HG02610 (cell line): ENCODE results near the gene SMIM29.
"Not testable (repeated sequence)": the region's sequence is repeated elsewhere in the genome, so short reads cannot be mapped to it uniquely, and the experiment has no call there.

Experiments
- ATAC-seq: cut with Tn5 transposase; IDR thresholded peaks from one replicate; pipeline ENCODE4 v1.9.1; 2021; ENCODE audit warnings: mild to moderate bottlenecking, moderate library complexity; ENCODE audit not compliant: unreplicated experiment

Gene SMIM29

DNA sequence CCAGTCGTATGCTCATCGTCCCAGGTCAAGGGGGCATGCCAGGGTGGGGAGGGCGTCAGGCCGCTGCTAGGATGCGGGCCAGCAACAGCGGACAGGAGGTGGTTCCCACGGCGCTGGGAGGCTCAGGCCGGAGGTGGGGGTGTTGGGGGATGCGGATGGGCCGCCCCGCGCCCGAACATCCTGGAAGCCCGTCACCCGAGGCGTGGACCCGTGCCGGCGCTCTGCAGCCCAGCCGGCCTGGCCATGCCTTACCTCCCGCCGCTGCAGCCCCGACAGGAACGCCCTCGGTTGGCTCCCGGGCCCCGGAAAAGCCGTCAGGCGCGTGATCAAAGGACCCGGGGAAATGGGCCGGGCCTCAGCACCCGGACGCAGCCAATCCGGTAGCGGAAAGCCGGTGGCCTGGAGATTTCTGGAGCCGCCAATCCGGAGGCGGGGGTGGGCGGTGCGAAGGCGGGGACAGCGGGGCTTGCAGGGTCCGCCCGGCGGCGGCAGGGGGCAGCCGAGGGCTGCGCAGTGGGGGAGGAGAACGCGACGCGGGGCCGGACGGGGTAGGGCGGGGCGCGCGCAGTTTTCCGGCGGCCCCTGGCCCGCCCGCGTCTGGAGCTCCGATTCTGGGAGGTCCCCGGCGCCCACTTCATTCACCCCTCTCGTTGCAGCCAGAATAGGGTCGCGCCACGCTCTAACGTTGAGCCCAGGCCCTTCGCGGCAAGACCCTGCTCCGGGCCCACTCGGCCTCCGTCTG lies at the start of gene SMIM29:
Gene SMIM29, minus strand, starts transcription at position 280 of the 742 bp plus-strand sequence. CDS start 1,215 bp downstream, outside the sequence.
- ATAC-seq, result peak; percentile 75

- peak; percentile 84 for ATAC-seq
Measured at GRCh38 chr6:34295721-34296120, 46.9 kb upstream of the SMIM29 start.

DNA sequence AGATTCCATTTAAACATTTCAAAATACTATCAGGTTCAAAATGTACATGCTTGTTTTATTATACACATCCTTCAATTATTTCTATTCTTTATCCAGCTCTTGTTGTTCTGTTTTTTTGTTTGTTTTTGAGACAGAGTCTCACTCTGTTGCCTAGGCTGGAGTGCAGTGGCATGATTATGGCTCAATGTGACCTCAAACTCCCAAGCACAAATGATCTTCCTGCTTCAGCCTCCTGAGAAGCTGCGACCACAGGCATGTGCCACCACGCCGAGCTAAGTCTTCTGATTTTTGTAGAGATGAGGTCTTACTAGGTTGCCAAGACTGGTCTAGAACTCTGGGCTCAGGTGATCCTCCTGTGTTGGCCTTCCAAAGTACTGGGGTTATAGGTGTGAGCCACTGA lies 44.1 kb upstream of the SMIM29 start:
- no peak for ATAC-seq

- ATAC-seq, result no peak
Measured at GRCh38 chr6:34289137-34289536, 40.3 kb upstream of the SMIM29 start.

GRCh38 chr6:34288581-34288980 lies 39.8 kb upstream of the SMIM29 start:
- peak; percentile 61 for ATAC-seq

GRCh38 chr6:34285448-34286164 lies 36.8 kb upstream of the SMIM29 start:
- ATAC-seq, result no peak

- ATAC-seq, result no peak
Measured at GRCh38 chr6:34284563-34285447, 36.0 kb upstream of the SMIM29 start.

DNA sequence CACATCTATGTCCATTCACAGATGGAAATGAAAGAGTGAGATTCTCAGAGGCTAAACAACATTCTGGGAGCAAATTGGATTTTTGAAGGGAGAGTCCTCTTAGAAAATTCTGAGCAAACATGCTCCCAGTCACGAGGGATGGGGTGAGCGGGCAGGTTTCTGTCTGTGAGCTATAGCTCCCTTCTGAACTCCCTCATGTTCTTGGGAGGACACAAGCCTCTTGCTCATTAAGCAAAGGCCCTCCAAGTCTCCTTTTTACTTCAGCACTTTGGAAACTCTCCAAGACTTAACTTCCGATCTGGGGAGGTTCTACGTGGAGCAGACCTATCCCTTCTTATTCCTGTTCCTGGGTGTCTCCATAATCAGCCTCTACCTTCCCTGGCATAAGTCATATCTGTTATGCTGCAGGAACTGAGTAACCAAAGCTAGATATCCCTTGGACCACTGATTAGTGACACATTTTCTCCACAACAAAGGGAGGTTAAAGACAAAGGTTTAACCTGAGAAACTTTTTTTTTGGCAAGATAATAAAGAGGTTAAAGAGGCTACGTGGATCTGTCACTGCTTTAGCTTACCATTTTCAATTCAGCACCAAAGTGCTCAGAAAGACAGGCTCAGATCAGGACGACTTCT lies 33.0 kb upstream of the SMIM29 start:
- ATAC-seq, result no peak

DNA sequence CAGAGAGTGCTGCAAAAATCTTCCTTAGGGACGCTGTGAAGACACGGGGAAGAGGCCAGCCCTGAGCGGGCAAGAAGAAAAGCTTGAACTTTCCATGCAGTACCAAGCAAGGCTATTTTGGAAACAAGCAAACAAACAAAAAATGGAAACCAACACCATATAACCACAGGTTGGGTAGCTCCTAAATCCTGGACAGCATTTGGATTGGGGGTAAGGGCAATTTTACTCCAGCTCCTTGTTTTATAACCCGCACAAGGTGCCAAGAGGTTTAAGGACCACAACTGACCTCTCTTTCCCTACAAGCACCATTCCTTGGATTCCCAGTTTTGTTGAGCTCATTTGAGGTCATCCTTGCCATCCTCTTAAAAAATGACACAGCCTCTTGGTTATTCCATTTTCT lies 31.4 kb upstream of the SMIM29 start:
- ATAC-seq, result no peak

GRCh38 chr6:34278833-34279232 lies 30.0 kb upstream of the SMIM29 start:
- no peak for ATAC-seq

DNA sequence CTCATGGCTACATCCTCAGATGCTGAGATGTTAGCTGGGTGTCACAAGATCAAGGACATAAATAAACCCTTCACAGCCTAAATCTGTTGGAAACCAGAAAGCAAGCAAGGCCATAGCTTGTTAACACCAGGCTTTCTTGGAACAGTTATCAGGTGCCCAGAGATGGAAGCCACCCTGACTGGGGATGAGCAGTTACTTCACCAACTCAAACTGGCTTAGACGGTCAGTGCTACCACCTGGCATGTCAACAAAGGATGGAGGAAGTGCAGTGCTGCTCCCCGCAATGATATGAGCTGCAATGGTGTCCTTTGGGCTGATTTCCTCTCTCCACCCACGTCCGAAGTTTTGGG lies 28.9 kb upstream of the SMIM29 start:
- no peak for ATAC-seq

- ATAC-seq, result no peak
Measured at GRCh38 chr6:34276881-34277762, 28.3 kb upstream of the SMIM29 start.

DNA sequence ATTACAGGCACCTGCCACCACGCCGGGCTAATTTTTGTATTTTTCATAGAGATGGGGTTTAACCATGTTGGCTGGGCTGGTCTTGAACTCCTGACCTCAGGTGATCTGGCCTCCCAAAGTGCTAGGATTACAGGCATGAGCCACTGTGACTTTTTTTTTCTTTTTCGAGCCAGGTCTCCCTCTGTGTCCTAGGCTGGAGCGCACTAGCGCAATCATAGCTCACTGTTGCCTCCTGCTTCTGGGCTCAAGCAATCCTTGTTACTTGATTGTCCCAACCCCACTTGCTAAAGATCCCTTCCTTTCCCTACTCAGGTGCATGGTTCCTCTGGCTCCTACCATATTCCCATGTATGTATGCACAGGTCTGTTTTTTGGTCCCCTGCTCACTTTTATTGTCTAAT lies 27.4 kb upstream of the SMIM29 start:
- no peak for ATAC-seq

DNA sequence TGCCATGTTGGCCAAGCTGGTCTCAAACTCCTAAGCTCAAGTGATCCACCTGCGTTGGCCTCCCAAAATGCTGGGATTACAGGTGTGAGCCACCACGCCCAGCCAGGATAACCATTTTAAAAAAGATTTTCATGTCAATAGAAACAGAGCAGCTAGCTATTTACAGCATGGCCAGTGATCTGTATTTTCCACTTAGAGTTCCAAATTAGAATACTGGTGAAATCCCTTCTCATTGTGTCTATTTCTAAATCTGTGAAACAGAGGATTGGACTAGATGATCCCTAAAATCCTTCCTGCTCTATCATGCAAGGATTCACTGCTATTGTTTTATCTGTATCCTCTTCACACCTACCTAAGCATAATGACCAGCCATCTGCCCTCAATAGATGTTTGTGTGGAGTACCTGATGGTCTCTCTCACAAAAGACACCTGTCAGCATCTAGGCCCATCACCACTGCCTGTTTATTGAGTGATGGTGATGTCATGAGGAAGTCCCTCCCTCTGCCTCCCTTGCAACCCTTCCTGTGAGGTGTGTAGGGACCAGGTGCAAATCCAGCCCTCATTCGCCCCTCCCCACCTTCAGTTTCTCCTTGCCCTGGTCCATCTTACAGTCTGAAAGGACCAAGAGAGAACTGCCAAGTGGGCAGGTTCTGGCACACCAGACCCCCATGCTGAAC lies 26.5 kb upstream of the SMIM29 start:
- ATAC-seq, result no peak

DNA sequence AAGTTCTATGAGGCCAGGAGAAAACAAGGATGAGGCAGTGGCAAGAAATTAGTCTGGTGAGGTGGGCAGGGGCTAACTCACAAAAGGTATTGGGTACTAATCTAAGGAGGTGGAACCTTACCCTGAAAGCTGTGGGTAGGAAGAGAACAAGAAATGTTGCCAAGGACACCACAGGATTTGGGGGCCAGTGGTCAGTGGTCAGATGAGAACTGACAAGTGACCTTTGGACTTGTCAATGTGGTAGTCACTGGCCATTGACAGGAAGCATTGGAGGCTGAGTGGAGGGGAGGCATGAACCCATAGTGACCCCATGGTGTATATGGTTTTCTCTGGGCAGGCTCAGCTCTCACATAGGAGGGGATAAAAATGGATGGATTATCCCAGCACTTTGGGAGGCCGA lies 25.3 kb upstream of the SMIM29 start:
- no peak for ATAC-seq

GRCh38 chr6:34273242-34273805 lies 24.5 kb upstream of the SMIM29 start:
- ATAC-seq, result no peak

DNA sequence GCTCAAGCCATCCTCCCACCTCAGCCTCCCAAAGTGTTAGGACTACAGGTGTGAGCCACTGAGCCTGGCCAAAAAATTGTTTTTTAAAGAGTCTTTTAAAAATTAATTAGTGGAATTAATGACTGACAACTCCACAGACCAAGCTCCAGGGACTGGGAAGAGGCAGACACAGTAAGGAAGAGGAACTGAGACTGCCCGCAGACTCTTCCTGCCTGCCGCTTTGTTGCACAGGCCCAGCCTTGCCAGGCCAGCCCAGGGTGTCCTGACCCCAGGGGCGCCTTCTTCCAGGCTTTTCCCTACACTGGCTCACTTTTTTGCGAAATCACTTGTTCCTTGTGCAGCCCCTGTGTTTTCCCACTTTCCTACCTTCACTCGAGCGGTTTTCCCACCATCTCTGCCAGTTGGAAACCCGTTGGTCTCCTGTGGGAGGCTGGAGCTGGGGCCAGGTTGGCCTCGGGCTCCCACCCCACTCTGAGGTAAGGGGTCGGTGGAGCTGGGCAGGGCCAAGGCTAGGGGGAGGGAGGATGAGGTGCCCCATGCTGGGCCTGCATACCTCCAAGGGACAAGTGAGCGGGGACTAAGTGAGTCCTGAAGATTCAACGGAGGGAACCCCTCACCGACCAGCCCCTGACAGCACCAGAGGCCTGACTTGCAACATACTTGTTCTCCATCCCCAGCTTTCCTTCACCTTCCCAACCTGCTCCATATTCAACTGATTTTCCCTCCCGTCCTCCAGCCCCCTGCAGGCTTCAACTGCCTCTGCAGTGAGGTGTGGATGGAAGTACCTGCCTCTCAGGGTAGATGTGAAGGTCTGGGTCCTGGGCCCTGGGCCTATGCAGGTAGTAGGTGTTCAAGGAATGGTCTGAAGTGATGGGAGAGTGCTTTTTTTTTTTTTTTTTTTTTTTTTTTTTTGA lies 23.5 kb upstream of the SMIM29 start:
- ATAC-seq, result no peak

DNA sequence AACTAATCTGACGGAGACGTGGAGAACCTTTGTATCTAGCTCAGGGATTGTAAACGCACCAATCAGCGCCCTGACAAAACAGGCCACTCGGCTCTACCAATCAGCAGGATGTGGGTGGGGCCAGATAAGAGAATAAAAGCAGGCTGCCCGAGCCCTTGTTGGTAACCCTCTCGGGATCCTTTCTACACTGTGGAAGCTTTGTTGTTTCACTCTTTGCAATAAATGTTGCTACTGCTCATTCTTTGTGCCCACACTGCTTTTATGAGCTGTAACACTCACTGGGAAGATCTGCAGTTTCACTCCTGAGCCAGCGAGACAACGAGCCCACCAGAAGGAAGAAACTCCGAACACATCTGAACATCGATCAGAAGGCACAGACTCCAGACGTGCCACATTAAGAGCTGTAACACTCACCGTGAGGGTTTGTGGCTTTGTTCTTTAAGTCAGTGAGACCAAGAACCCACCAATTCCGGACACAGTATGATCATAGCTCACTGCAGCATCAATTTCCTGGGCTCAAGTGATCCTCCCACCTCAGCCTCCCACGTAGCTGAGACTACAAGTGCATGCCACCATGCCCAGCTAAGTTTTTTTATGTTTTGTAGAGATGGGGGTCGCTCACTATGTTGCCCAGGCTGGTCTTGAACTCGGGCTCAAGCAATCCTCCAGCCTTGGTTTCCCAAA lies 21.0 kb upstream of the SMIM29 start:
- not testable (repeated sequence) for ATAC-seq
